Caco-2 (cell line): ENCODE data around the gene RNF187. TPM values are rescaled to one million over a fixed set of nuclear protein-coding genes. Genes with fewer than 3 reads are reported as not detected.
A peak's percentile ranks its signal among the peaks of the same experiment; 100 is the strongest.

Experiments used
- BruUV-seq: library from RNA; stranded (reverse); fragments of 400-500 nt; replicated peaks from 2 replicates; lab custom pipeline; 2021; lab: Mats Ljungman, UMichigan
- CTCF ChIA-PET: fragments of 300-600 bp; sonication (Branson Sonifier 250); formaldehyde crosslinking; loops from one replicate; lab custom pipeline; 2022; ENCODE audit warnings: antibody characterized with exemption; lab: Charles Lee
- POLR2A ChIA-PET: fragments of 300-600 bp; sonication (Branson Sonifier 250); formaldehyde crosslinking; loops from one replicate; lab custom pipeline; 2022; ENCODE audit warnings: antibody characterized with exemption; lab: Charles Lee
- DNase-seq, 2 experiments: peaks; one replicate each; pipeline versions ENCODE4 v3.0.0 to v3.0.0-alpha.2; 2020 to 2022
- H3K27me3 ChIP-seq: replicated peaks from 2 replicates; pipeline ENCODE4 v1.6.0; 2011; ENCODE audit warnings: low read length; ENCODE audit not compliant: control insufficient read depth, insufficient read depth
- H3K36me3 ChIP-seq: 2 replicates; pipeline ENCODE4 v1.5.1; 2011; ENCODE audit warnings: low read length; ENCODE audit not compliant: control insufficient read depth, insufficient read depth
- H3K4me1 ChIP-seq: fragments of 250-450 bp; sonication (Bioruptor Pico); 2 replicates; pipeline ENCODE4 v1.5.1; 2020; ENCODE audit warnings: mild to moderate bottlenecking
- H3K4me3 ChIP-seq: 2 replicates; pipeline ENCODE4 v1.5.1; 2011; ENCODE audit warnings: low read depth, mild to moderate bottlenecking, control low read depth, low read length
- H3K9me3 ChIP-seq: fragments of 250-450 bp; sonication (Bioruptor Pico); 2 replicates; pipeline ENCODE4 v1.5.1; 2020; ENCODE audit warnings: mild to moderate bottlenecking, moderate library complexity
- H3K27ac Mint-ChIP-seq: one replicate; pipeline ENCODE4 v1.8.0; 2022; ENCODE audit warnings: mixed read lengths; ENCODE audit not compliant: unreplicated experiment
- H3K27me3 Mint-ChIP-seq: one replicate; pipeline ENCODE4 v1.8.0; 2022; ENCODE audit warnings: mixed read lengths; ENCODE audit not compliant: insufficient read depth, unreplicated experiment
- H3K36me3 Mint-ChIP-seq: one replicate; pipeline ENCODE4 v1.8.0; 2022; ENCODE audit warnings: mild to moderate bottlenecking, mixed read lengths; ENCODE audit not compliant: insufficient read depth, unreplicated experiment
- H3K4me1 Mint-ChIP-seq: one replicate; pipeline ENCODE4 v1.8.0; 2022; ENCODE audit warnings: low read depth, mixed read lengths; ENCODE audit not compliant: unreplicated experiment
- H3K4me3 Mint-ChIP-seq: one replicate; pipeline ENCODE4 v1.8.0; 2022; ENCODE audit warnings: mild to moderate bottlenecking, moderate library complexity, mixed read lengths; ENCODE audit not compliant: unreplicated experiment
- H3K9me3 Mint-ChIP-seq: one replicate; pipeline ENCODE4 v1.8.0; 2022; ENCODE audit warnings: mixed read lengths; ENCODE audit not compliant: unreplicated experiment
- intact Hi-C: fragments of 100-400 bp; cut with micrococcal nuclease; formaldehyde crosslinking; loops from one replicate; pipeline ENCODE4 v1.10.0; 2022; ENCODE audit not compliant: unreplicated experiment
- total RNA-seq: library from RNA; stranded (reverse); gene quantifications from 2 replicates; pipeline ENCODE4 v1.2.3, GENCODE V29; 2022
- TF ChIP-seq, protein P1 (sequence below), 2 experiments: fragments of 200-600 bp in 1 of 2; IDR thresholded peaks; 1 replicate in 1 of 2; 2 replicates in 1 of 2; pipeline versions ENCODE4 v1.5.1 to v1.8.0; 2011 to 2022; ENCODE audit warnings: antibody characterized with exemption in 1 of 2, control low read depth in 1 of 2, inconsistent platforms in 1 of 2, low read depth in 1 of 2, low read length in 1 of 2, mild to moderate bottlenecking in 1 of 2, moderate library complexity in 1 of 2; ENCODE audit not compliant: insufficient read depth in 1 of 2, severe bottlenecking in 1 of 2, unreplicated experiment in 1 of 2

Gene RNF187
- total RNA-seq, 1 experiment from 2014 or later, result 164 TPM

DNA sequence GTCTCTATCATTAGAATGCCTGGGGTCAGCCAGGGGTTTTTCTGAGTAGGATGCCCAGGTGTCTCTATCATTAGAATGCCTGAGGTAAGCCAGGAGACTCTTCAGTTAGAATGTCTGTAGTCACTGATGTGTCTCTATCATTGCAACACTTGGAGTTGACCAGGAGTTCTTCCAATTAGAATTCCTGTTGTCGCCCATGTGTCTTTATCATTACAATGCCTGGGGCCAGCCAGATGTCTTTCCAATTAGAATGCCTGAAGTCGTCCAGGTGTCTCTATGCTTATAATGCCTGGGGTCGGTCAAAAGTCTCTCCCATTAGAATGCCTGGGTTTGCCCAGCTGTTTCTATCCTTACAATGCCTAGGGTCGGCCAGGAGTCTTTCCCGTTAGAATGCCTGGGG, 55.8 kb downstream of the RNF187 start:
- Histone ChIP-seq H3K27me3 (no peaks in the 10 kb centered on the region), H3K9me3 (no peaks in the 10 kb centered on the region; the same call in 1 of the 2 replicates), H3K36me3 (no peaks in the 10 kb centered on the region), H3K4me3 (no peak overlapping the region), H3K4me1 (no peaks in the 10 kb centered on the region)
- Mint-ChIP-seq H3K4me3 (no peak overlapping the region), H3K36me3 (no peaks in the 10 kb centered on the region), H3K9me3 (no peaks in the 10 kb centered on the region), H3K4me1 (no peaks in the 10 kb centered on the region), H3K27me3 (peaks cover 5% of the 10 kb centered on the region), H3K27ac (no peak overlapping the region)
- intact Hi-C loops, result no loop called here
- BruUV-seq, result no TSS peak
- ChIA-PET CTCF (no interaction called here), POLR2A (no interaction called here)
- DNase-seq, result peak in 1 of 2 experiments; percentile 5
- TF ChIP-seq, protein P1, sequence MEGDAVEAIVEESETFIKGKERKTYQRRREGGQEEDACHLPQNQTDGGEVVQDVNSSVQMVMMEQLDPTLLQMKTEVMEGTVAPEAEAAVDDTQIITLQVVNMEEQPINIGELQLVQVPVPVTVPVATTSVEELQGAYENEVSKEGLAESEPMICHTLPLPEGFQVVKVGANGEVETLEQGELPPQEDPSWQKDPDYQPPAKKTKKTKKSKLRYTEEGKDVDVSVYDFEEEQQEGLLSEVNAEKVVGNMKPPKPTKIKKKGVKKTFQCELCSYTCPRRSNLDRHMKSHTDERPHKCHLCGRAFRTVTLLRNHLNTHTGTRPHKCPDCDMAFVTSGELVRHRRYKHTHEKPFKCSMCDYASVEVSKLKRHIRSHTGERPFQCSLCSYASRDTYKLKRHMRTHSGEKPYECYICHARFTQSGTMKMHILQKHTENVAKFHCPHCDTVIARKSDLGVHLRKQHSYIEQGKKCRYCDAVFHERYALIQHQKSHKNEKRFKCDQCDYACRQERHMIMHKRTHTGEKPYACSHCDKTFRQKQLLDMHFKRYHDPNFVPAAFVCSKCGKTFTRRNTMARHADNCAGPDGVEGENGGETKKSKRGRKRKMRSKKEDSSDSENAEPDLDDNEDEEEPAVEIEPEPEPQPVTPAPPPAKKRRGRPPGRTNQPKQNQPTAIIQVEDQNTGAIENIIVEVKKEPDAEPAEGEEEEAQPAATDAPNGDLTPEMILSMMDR (IDR thresholded peaks at IDR 0.05; ENCODE audit: insufficient read depth in 1 of 2, low read depth in 1 of 2, low read length in 1 of 2, severe bottlenecking in 1 of 2, unreplicated experiment in 1 of 2), result no peak

DNA sequence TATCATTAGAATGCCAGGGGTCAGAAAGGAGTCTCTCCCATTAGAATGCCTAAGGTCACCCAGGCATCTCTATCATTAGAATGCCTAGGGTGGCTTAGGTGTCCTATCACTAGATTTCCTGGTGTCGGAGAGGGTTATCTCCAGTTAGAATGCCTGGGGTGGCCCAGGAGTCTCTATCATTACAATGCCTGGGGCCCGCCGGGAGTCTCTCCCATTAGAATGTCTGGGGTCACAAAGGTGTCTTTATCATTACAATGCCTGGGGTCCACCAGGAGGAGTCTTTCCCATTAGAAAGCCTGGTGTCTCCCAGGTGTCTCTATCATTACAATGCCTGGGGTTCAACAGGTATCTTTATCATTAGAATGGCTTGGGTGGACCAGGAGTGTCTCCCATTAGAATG, 56.2 kb downstream of the RNF187 start:
- intact Hi-C loops, result no loop called here
- ChIA-PET CTCF (no interaction called here), POLR2A (no interaction called here)
- no peaks in the 10 kb centered on the region for H3K4me1 ChIP-seq
- H3K27ac Mint-ChIP-seq, result no peak overlapping the region
- H3K4me3 ChIP-seq, result no peak overlapping the region
- no TSS peak for BruUV-seq
- no peaks in the 10 kb centered on the region for H3K9me3 Mint-ChIP-seq
- no peaks in the 10 kb centered on the region for H3K27me3 ChIP-seq
- TF ChIP-seq, protein P1 (IDR thresholded peaks at IDR 0.05; ENCODE audit: insufficient read depth in 1 of 2, low read depth in 1 of 2, low read length in 1 of 2, severe bottlenecking in 1 of 2, unreplicated experiment in 1 of 2), result no peak
- H3K27me3 Mint-ChIP-seq, result peaks cover 5% of the 10 kb centered on the region
- no peaks in the 10 kb centered on the region for H3K36me3 ChIP-seq
- no peaks in the 10 kb centered on the region for H3K9me3 ChIP-seq
- H3K4me3 Mint-ChIP-seq, result no peak overlapping the region
- H3K4me1 Mint-ChIP-seq, result no peaks in the 10 kb centered on the region
- DNase-seq, result peak in 1 of 2 experiments; percentile 19
- no peaks in the 10 kb centered on the region for H3K36me3 Mint-ChIP-seq

DNA sequence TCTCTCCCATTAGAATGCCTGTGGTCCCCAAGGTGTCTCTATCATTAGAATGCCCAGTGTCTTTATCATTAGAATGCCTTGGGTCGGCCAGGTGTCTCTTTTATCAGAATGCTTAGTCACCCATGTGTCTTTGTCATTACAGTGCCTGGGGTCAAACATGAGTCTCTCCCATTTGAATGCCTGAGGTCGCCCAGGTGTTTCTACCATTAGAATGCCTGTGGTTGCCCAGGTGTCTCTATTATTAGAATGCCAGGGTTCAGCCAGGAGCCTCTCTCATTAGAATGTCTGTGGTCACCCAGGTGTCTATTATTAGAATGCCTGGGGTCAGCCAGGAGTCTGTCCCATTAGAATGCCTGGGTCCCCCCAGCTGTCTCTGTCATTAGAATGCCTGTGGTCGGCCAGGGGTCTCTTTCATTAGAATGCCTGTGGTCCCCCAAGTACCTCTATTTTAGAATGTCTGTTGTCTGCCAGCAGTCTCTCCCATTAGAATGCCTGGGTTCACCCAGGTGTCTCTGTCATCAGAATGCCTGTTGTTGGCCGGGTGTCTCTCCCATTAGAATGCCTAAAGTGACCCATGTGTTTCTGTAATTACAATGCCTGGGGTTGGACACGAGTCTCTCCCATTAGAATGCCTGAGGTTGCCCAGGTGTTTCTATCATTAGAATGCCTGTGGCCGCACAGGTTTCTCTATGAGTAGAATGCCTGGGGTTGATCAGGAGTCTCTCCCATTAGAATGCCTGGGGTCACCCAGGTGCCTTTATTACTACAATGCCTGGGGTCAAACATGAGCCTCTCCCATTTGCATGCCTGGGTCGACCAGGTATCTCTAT, 57.1 kb downstream of the RNF187 start:
- no TSS peak for BruUV-seq
- Histone ChIP-seq H3K27me3 (no peaks in the 10 kb centered on the region), H3K36me3 (no peaks in the 10 kb centered on the region), H3K9me3 (no peaks in the 10 kb centered on the region), H3K4me1 (no peaks in the 10 kb centered on the region), H3K4me3 (no peak overlapping the region)
- Mint-ChIP-seq H3K27me3 (peaks cover 5% of the 10 kb centered on the region), H3K4me1 (no peaks in the 10 kb centered on the region), H3K4me3 (no peak overlapping the region), H3K9me3 (no peaks in the 10 kb centered on the region), H3K36me3 (no peaks in the 10 kb centered on the region), H3K27ac (no peak overlapping the region)
- CTCF ChIA-PET, result no interaction called here
- POLR2A ChIA-PET, result no interaction called here
- TF ChIP-seq, protein P1 (IDR thresholded peaks at IDR 0.05; ENCODE audit: insufficient read depth in 1 of 2, low read depth in 1 of 2, low read length in 1 of 2, severe bottlenecking in 1 of 2, unreplicated experiment in 1 of 2), result no peak
- intact Hi-C loops, result no loop called here
- peak in 1 of 2 experiments; percentile 36 for DNase-seq
